Measurements from ENCODE around the gene DNM1.

DNM1 gene

GRCh38 chr9:128294142-128294541 lies 91.0 kb downstream of the DNM1 start:
- Histone ChIP-seq H2AK5ac (ENCODE audit: low read length) (no peak overlapping the region), H3K27ac (ENCODE audit: low read depth, low read length) (no peak overlapping the region), H3K79me2 (ENCODE audit: control insufficient read depth, insufficient read depth, low read length) (no peaks in the 10 kb centered on the region), H3K36me3 (ENCODE audit: control insufficient read depth, insufficient read depth, low read length) (no peaks in the 10 kb centered on the region), H4K5ac (ENCODE audit: low read length) (no peak overlapping the region), H2BK120ac (ENCODE audit: low read depth, low read length) (no peak overlapping the region), H4K8ac (ENCODE audit: low read depth, low read length) (no peak overlapping the region), H3K27me3 (ENCODE audit: insufficient read depth, low read length, poor library complexity) (no peaks in the 10 kb centered on the region), H3K4me2 (ENCODE audit: low read length) (no peak overlapping the region), H3K4me1 (ENCODE audit: control insufficient read depth, low read depth, low read length) (no peaks in the 10 kb centered on the region), H3K23ac (ENCODE audit: low read length) (no peak overlapping the region), H3K4me3 (ENCODE audit: low read length) (no peak overlapping the region), H2BK5ac (ENCODE audit: low read length) (no peak overlapping the region), H3K79me1 (ENCODE audit: low read length) (no peaks in the 10 kb centered on the region), H3K9ac (ENCODE audit: low read length) (no peak overlapping the region), H3K56ac (ENCODE audit: low read length) (no peak overlapping the region), H2BK15ac (replicated peaks; ENCODE audit: low read depth) (no peak overlapping the region), H3K18ac (ENCODE audit: low read length) (no peak overlapping the region), H3K4ac (ENCODE audit: low read depth, low read length) (no peak overlapping the region)
- WGBS (ENCODE audit: extremely low coverage, insufficient coverage, low lambda C conversion rate), result no CpG with 5 or more reads among the region's 4 CpGs
- no peak for DNase-seq

GRCh38 chr9:128296340-128297220 lies 93.4 kb downstream of the DNM1 start:
- H3K56ac ChIP-seq (ENCODE audit: low read length), result no peak overlapping the region
- H3K79me2 ChIP-seq (ENCODE audit: control insufficient read depth, insufficient read depth, low read length), result no peaks in the 10 kb centered on the region
- H3K18ac ChIP-seq (ENCODE audit: low read length), result no peak overlapping the region
- H3K23ac ChIP-seq (ENCODE audit: low read length), result no peak overlapping the region
- H3K27ac ChIP-seq (ENCODE audit: low read depth, low read length), result no peak overlapping the region
- no peaks in the 10 kb centered on the region for H3K4me1 ChIP-seq (ENCODE audit: control insufficient read depth, low read depth, low read length)
- no peak overlapping the region for H2BK15ac ChIP-seq (replicated peaks; ENCODE audit: low read depth)
- H4K8ac ChIP-seq (ENCODE audit: low read depth, low read length), result no peak overlapping the region
- H3K4ac ChIP-seq (ENCODE audit: low read depth, low read length), result no peak overlapping the region
- H3K4me2 ChIP-seq (ENCODE audit: low read length), result no peak overlapping the region
- no peak overlapping the region for H2AK5ac ChIP-seq (ENCODE audit: low read length)
- no CpG with 5 or more reads among the region's 16 CpGs for WGBS (ENCODE audit: extremely low coverage, insufficient coverage, low lambda C conversion rate)
- H3K79me1 ChIP-seq (ENCODE audit: low read length), result no peaks in the 10 kb centered on the region
- H2BK120ac ChIP-seq (ENCODE audit: low read depth, low read length), result no peak overlapping the region
- no peak overlapping the region for H3K9ac ChIP-seq (ENCODE audit: low read length)
- no peaks in the 10 kb centered on the region for H3K27me3 ChIP-seq (ENCODE audit: insufficient read depth, low read length, poor library complexity)
- H3K36me3 ChIP-seq (ENCODE audit: control insufficient read depth, insufficient read depth, low read length), result no peaks in the 10 kb centered on the region
- DNase-seq, result no peak
- H2BK5ac ChIP-seq (ENCODE audit: low read length), result no peak overlapping the region
- H3K4me3 ChIP-seq (ENCODE audit: low read length), result no peak overlapping the region
- no peak overlapping the region for H4K5ac ChIP-seq (ENCODE audit: low read length)

- peak overlapping the region; percentile 9 for H3K23ac ChIP-seq (ENCODE audit: low read length)
- no peak overlapping the region for H3K4me2 ChIP-seq (ENCODE audit: low read length)
- H3K56ac ChIP-seq (ENCODE audit: low read length), result no peak overlapping the region
- no peak overlapping the region for H3K4ac ChIP-seq (ENCODE audit: low read depth, low read length)
- no peak overlapping the region for H4K5ac ChIP-seq (ENCODE audit: low read length)
- no peak overlapping the region for H3K4me3 ChIP-seq (ENCODE audit: low read length)
- no CpG with 5 or more reads among the region's 2 CpGs for WGBS (ENCODE audit: extremely low coverage, insufficient coverage, low lambda C conversion rate)
- no peak overlapping the region for H2BK15ac ChIP-seq (replicated peaks; ENCODE audit: low read depth)
- H3K4me1 ChIP-seq (ENCODE audit: control insufficient read depth, low read depth, low read length), result no peaks in the 10 kb centered on the region
- H3K36me3 ChIP-seq (ENCODE audit: control insufficient read depth, insufficient read depth, low read length), result no peaks in the 10 kb centered on the region
- no peak overlapping the region for H3K27ac ChIP-seq (ENCODE audit: low read depth, low read length)
- no peak overlapping the region for H2AK5ac ChIP-seq (ENCODE audit: low read length)
- no peak overlapping the region for H2BK120ac ChIP-seq (ENCODE audit: low read depth, low read length)
- DNase-seq, result no peak
- no peaks in the 10 kb centered on the region for H3K79me1 ChIP-seq (ENCODE audit: low read length)
- no peaks in the 10 kb centered on the region for H3K79me2 ChIP-seq (ENCODE audit: control insufficient read depth, insufficient read depth, low read length)
- H2BK5ac ChIP-seq (ENCODE audit: low read length), result no peak overlapping the region
- H3K9ac ChIP-seq (ENCODE audit: low read length), result no peak overlapping the region
- no peak overlapping the region for H3K18ac ChIP-seq (ENCODE audit: low read length)
- H3K27me3 ChIP-seq (ENCODE audit: insufficient read depth, low read length, poor library complexity), result no peaks in the 10 kb centered on the region
- H4K8ac ChIP-seq (ENCODE audit: low read depth, low read length), result no peak overlapping the region
Measured at GRCh38 chr9:128297221-128297773, 94.1 kb downstream of the DNM1 start.

- Histone ChIP-seq H2BK120ac (ENCODE audit: low read depth, low read length) (no peak overlapping the region), H3K4me1 (ENCODE audit: control insufficient read depth, low read depth, low read length) (no peaks in the 10 kb centered on the region), H2BK15ac (replicated peaks; ENCODE audit: low read depth) (no peak overlapping the region), H4K5ac (ENCODE audit: low read length) (no peak overlapping the region), H3K4ac (ENCODE audit: low read depth, low read length) (no peak overlapping the region), H3K4me2 (ENCODE audit: low read length) (no peak overlapping the region), H3K79me1 (ENCODE audit: low read length) (no peaks in the 10 kb centered on the region), H3K4me3 (ENCODE audit: low read length) (no peak overlapping the region), H2AK5ac (ENCODE audit: low read length) (no peak overlapping the region), H3K56ac (ENCODE audit: low read length) (no peak overlapping the region), H4K8ac (ENCODE audit: low read depth, low read length) (no peak overlapping the region), H3K9ac (ENCODE audit: low read length) (no peak overlapping the region), H3K23ac (ENCODE audit: low read length) (no peak overlapping the region), H3K27ac (ENCODE audit: low read depth, low read length) (no peak overlapping the region), H3K27me3 (ENCODE audit: insufficient read depth, low read length, poor library complexity) (no peaks in the 10 kb centered on the region), H3K36me3 (ENCODE audit: control insufficient read depth, insufficient read depth, low read length) (no peaks in the 10 kb centered on the region), H3K79me2 (ENCODE audit: control insufficient read depth, insufficient read depth, low read length) (no peaks in the 10 kb centered on the region), H2BK5ac (ENCODE audit: low read length) (no peak overlapping the region), H3K18ac (ENCODE audit: low read length) (no peak overlapping the region)
- no peak for DNase-seq
- WGBS (ENCODE audit: extremely low coverage, insufficient coverage, low lambda C conversion rate), result no CpG with 5 or more reads among the region's 20 CpGs
Measured at GRCh38 chr9:128298535-128299482, 95.6 kb downstream of the DNM1 start.

- no peak overlapping the region for H2BK5ac ChIP-seq (ENCODE audit: low read length)
- H3K4me2 ChIP-seq (ENCODE audit: low read length), result no peak overlapping the region
- no peaks in the 10 kb centered on the region for H3K79me2 ChIP-seq (ENCODE audit: control insufficient read depth, insufficient read depth, low read length)
- no peaks in the 10 kb centered on the region for H3K4me1 ChIP-seq (ENCODE audit: control insufficient read depth, low read depth, low read length)
- WGBS (ENCODE audit: extremely low coverage, insufficient coverage, low lambda C conversion rate), result no CpG with 5 or more reads among the region's 9 CpGs
- H3K23ac ChIP-seq (ENCODE audit: low read length), result no peak overlapping the region
- no peaks in the 10 kb centered on the region for H3K36me3 ChIP-seq (ENCODE audit: control insufficient read depth, insufficient read depth, low read length)
- H3K18ac ChIP-seq (ENCODE audit: low read length), result no peak overlapping the region
- no peak overlapping the region for H4K8ac ChIP-seq (ENCODE audit: low read depth, low read length)
- no peak overlapping the region for H2BK120ac ChIP-seq (ENCODE audit: low read depth, low read length)
- no peaks in the 10 kb centered on the region for H3K27me3 ChIP-seq (ENCODE audit: insufficient read depth, low read length, poor library complexity)
- no peak overlapping the region for H3K4me3 ChIP-seq (ENCODE audit: low read length)
- no peak overlapping the region for H4K5ac ChIP-seq (ENCODE audit: low read length)
- no peaks in the 10 kb centered on the region for H3K79me1 ChIP-seq (ENCODE audit: low read length)
- H2BK15ac ChIP-seq (replicated peaks; ENCODE audit: low read depth), result no peak overlapping the region
- no peak overlapping the region for H3K27ac ChIP-seq (ENCODE audit: low read depth, low read length)
- no peak for DNase-seq
- H3K4ac ChIP-seq (ENCODE audit: low read depth, low read length), result no peak overlapping the region
- H3K56ac ChIP-seq (ENCODE audit: low read length), result no peak overlapping the region
- no peak overlapping the region for H2AK5ac ChIP-seq (ENCODE audit: low read length)
- no peak overlapping the region for H3K9ac ChIP-seq (ENCODE audit: low read length)
Measured at GRCh38 chr9:128304136-128304970, 101.2 kb downstream of the DNM1 start.

Measured in mesendoderm (in vitro differentiated cells).